HUES6 (cell line): ENCODE data around the gene CRYGN.

Source experiments
- H3K27ac ChIP-seq: 2 replicates; pipeline ENCODE4 v1.7.0; 2013; ENCODE audit warnings: low read depth, mild to moderate bottlenecking, low read length, inconsistent platforms
- H3K27me3 ChIP-seq: 2 replicates; pipeline ENCODE4 v1.6.1; 2013; ENCODE audit warnings: low read length; ENCODE audit not compliant: control insufficient read depth, insufficient read depth
- H3K36me3 ChIP-seq: 2 replicates; pipeline ENCODE4 v1.6.1; 2013; ENCODE audit warnings: low read length; ENCODE audit not compliant: control insufficient read depth, insufficient read depth
- H3K4me1 ChIP-seq: 2 replicates; pipeline ENCODE4 v1.6.1; 2013; ENCODE audit warnings: low read length; ENCODE audit not compliant: control insufficient read depth, insufficient read depth
- H3K4me3 ChIP-seq: 2 replicates; pipeline ENCODE4 v1.5.1; 2013; ENCODE audit warnings: low read depth, low read length
- H3K9ac ChIP-seq: one replicate; pipeline ENCODE4 v1.6.1; 2013; ENCODE audit warnings: mild to moderate bottlenecking, low read length
- H3K9me3 ChIP-seq: 2 replicates; pipeline ENCODE4 v1.6.1; 2013; ENCODE audit warnings: low read depth, low read length; ENCODE audit not compliant: control insufficient read depth, insufficient read depth

CRYGN gene

DNA sequence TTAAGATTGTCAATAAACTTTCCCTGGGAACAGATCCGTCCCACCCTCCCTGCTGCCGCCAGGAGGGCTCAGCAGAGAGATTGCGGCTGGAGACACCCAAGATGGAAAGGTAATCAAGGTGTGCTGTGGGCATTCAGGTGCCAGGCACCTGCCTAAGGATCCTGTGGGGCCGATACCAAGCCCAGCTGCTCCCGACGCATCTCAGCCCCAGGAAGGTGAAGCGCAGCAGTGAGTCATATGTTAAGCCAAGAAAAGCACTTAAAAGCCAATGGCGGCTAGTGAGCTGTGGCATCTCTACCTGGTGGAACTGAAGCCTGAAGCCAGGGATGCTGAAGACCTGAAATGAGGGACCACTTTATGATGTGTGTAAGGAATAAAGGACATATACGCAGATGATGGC is 36.2 kb downstream of the CRYGN start:
- H3K9me3 ChIP-seq = no peaks in the 10 kb centered on the region
- H3K36me3 ChIP-seq = peaks cover 6% of the 10 kb centered on the region; the same call in 1 of the 2 replicates
- H3K27ac ChIP-seq = no peak overlapping the region
- H3K27me3 ChIP-seq = peaks cover 4% of the 10 kb centered on the region; the same call in 1 of the 2 replicates
- H3K4me3 ChIP-seq = no peak overlapping the region
- peaks cover 13% of the 10 kb centered on the region for H3K4me1 ChIP-seq
- no peak overlapping the region for H3K9ac ChIP-seq

GRCh38 chr7:151402029-151402835 is 37.7 kb downstream of the CRYGN start:
- no peaks in the 10 kb centered on the region for H3K27me3 ChIP-seq
- no peak overlapping the region for H3K27ac ChIP-seq
- no peaks in the 10 kb centered on the region for H3K9me3 ChIP-seq
- H3K4me3 ChIP-seq = no peak overlapping the region
- H3K36me3 ChIP-seq = peaks cover 15% of the 10 kb centered on the region
- no peak overlapping the region for H3K9ac ChIP-seq
- peaks cover 9% of the 10 kb centered on the region; the same call in 1 of the 2 replicates for H3K4me1 ChIP-seq

DNA sequence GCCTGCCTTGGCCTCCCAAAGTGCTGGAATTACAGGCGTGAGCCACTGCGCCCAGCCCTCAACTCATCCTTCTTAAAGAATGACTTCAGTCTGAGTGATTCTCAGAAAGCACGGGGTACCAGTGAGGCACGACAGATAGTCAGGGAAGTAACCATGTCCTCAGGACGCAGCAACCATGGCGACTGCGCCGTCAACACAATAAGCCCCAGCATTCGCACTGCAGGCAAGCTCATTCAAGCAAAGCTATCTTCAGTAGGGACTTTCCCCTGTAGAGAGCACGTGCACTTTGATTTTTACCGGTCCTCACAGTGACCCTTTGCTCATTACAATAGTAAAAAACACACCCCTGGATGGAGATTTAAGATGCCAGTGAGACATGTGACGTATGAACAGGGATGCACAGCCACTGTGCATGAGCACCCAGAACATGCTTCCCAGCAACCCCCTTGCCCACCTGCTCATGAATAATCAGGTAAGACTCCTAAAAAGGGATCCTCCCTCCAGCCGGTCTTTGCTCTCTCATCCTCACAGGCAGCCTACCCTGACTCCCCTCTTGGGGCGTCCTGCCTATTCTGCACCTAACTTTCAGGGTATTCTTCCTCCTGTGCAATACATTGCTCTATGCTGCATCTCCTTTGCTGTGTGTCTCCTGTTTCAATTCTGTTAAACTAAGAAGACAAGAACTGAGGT is 39.2 kb downstream of the CRYGN start:
- Histone ChIP-seq H3K27ac (no peak overlapping the region), H3K4me1 (peaks cover 12% of the 10 kb centered on the region; the same call in 1 of the 2 replicates), H3K9ac (no peak overlapping the region), H3K9me3 (no peaks in the 10 kb centered on the region), H3K27me3 (no peaks in the 10 kb centered on the region), H3K36me3 (peaks cover 9% of the 10 kb centered on the region), H3K4me3 (no peak overlapping the region)

DNA sequence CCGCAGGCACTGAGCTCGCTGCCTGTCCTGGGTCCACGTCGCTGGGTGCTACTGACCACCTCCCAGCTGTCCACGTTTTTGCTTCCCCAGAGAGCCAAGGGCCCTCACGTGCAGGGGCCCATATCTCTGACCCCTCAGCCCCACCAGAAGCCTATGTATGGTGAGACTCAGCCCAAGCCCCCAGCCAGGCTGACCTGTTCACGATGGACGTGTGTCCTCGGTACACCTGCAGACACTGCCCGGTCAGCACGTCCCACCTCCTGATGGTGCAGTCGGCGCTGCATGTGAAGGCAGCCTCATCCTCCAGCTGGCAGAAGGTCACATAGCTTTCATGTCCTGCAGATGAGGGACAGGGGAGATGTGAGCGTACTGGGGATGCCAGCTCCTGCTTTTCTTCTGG is 40.0 kb downstream of the CRYGN start:
- no peaks in the 10 kb centered on the region for H3K27me3 ChIP-seq
- no peaks in the 10 kb centered on the region for H3K9me3 ChIP-seq
- H3K27ac ChIP-seq = no peak overlapping the region
- peaks cover 9% of the 10 kb centered on the region for H3K36me3 ChIP-seq
- H3K4me3 ChIP-seq = no peak overlapping the region
- H3K9ac ChIP-seq = no peak overlapping the region
- peaks cover 15% of the 10 kb centered on the region for H3K4me1 ChIP-seq

DNA sequence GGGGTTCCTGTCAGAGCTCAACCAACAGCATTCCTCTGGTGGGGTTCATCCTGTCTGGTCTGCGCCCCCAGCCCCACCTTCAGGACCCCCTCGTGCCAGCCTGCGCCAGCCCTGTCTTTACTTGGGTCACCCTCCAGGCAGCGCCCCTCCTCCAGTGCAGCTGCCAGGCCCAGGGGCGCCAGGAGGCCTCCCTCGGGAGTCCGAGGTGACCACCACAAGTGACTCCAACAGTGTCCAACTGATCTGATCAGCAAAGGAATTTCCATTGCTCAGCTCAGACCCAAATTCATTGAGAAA is 40.7 kb downstream of the CRYGN start:
- H3K36me3 ChIP-seq = peaks cover 9% of the 10 kb centered on the region
- peaks cover 18% of the 10 kb centered on the region for H3K4me1 ChIP-seq
- H3K4me3 ChIP-seq = no peak overlapping the region
- no peak overlapping the region for H3K9ac ChIP-seq
- H3K27me3 ChIP-seq = no peaks in the 10 kb centered on the region
- no peak overlapping the region for H3K27ac ChIP-seq
- no peaks in the 10 kb centered on the region for H3K9me3 ChIP-seq

DNA sequence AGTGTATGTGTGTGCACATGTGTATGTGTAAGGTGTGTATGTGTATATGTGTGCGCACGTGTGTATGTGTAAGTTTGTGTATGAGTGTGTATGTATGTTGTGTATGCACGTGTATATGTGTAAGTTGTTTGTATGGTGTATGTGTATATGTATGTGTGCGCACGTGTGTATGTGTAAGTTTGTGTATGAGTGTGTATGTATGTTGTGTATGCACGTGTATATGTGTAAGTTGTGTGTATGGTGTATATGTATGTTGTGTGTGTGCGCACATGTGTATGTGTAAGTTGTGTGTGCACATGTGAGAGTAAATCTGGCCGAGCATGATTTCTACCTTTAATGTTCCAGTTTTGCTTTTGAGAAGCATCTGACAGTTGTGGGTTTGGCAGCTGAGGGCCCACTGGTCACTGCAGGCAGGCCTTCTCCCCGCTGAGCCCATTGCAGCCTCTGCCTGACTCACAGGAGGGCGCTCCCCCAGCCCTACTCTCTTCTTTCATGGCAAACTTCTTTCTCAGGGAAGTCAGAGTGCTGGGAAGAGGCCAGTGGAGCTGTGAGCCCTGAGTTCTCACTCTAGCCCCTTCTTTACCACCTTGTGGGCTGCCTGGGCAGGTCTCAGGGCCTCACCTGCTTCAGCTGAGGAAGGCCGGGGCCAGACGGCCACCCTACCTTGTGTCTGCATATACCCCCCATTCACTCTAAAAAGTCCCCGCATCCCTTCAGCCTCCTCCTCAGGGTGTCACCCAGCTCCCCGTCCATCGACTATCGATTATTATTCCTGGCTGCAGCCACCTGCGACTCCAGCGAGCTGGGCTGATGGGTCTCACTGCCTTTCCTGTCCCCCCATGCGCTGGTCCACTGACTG is 41.3 kb downstream of the CRYGN start:
- H3K36me3 ChIP-seq = peaks cover 9% of the 10 kb centered on the region
- H3K4me3 ChIP-seq = no peak overlapping the region
- peaks cover 18% of the 10 kb centered on the region for H3K4me1 ChIP-seq
- H3K27ac ChIP-seq = no peak overlapping the region
- H3K27me3 ChIP-seq = no peaks in the 10 kb centered on the region
- no peak overlapping the region for H3K9ac ChIP-seq
- no peaks in the 10 kb centered on the region for H3K9me3 ChIP-seq

- H3K36me3 ChIP-seq = peaks cover 9% of the 10 kb centered on the region
- no peak overlapping the region for H3K4me3 ChIP-seq
- no peaks in the 10 kb centered on the region for H3K27me3 ChIP-seq
- H3K27ac ChIP-seq = no peak overlapping the region
- no peak overlapping the region for H3K9ac ChIP-seq
- H3K4me1 ChIP-seq = peaks cover 18% of the 10 kb centered on the region
- no peaks in the 10 kb centered on the region for H3K9me3 ChIP-seq
Observed at GRCh38 chr7:151397026-151397425, 42.9 kb downstream of the CRYGN start.

DNA sequence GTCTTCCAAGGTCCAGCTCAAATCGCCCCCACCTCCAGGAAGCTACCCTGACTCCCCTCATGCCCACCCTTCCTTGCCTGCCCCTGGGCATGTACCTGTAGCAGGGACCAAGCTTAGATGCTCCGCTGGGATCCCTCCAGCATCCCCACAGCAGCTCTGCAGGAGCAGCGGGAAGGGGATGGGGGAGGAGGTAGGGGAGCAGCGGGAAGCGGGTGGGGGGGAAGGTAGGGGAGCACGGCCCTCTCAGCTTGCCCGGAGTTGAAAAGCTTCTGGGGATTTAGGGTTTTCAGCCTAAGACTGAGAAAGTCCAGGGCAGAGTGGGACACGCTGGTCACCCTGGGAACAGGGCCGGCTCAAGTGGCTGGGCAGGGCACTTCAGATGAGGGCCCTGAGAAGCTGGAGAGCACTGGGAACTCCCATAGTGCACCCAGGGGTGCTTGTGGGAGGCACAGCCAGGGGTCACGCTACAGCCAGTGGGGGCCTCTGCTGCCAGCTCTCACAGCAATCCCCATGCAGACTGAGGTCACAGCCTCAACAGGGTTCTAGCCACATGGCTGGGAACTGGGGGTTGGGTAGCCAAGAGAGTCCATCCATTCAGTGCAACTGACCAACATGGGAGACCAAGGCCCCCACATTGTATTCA is 43.5 kb downstream of the CRYGN start:
- Histone ChIP-seq H3K27me3 (no peaks in the 10 kb centered on the region), H3K9me3 (no peaks in the 10 kb centered on the region), H3K36me3 (peaks cover 9% of the 10 kb centered on the region), H3K4me3 (no peak overlapping the region), H3K9ac (no peak overlapping the region), H3K4me1 (peaks cover 18% of the 10 kb centered on the region), H3K27ac (no peak overlapping the region)

DNA sequence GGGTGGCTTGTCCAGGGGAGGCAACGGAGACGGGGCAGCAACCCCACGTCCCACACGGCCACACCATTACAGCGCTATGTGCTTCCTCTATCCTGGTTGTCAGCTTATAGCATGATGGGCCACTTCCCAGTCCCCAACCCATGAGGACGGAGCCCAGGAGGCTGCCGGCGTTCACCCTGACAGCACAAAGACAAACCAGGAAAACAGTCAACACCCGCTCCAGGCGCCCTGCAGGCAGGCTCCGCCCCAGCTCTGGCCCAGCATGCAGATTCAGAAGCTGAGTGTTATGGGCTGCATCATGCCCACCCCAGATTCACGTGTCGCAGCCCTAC is 44.9 kb downstream of the CRYGN start:
- Histone ChIP-seq H3K4me1 (peaks cover 18% of the 10 kb centered on the region), H3K9me3 (no peaks in the 10 kb centered on the region), H3K9ac (no peak overlapping the region), H3K4me3 (no peak overlapping the region), H3K27ac (no peak overlapping the region), H3K36me3 (peaks cover 9% of the 10 kb centered on the region), H3K27me3 (no peaks in the 10 kb centered on the region)

DNA sequence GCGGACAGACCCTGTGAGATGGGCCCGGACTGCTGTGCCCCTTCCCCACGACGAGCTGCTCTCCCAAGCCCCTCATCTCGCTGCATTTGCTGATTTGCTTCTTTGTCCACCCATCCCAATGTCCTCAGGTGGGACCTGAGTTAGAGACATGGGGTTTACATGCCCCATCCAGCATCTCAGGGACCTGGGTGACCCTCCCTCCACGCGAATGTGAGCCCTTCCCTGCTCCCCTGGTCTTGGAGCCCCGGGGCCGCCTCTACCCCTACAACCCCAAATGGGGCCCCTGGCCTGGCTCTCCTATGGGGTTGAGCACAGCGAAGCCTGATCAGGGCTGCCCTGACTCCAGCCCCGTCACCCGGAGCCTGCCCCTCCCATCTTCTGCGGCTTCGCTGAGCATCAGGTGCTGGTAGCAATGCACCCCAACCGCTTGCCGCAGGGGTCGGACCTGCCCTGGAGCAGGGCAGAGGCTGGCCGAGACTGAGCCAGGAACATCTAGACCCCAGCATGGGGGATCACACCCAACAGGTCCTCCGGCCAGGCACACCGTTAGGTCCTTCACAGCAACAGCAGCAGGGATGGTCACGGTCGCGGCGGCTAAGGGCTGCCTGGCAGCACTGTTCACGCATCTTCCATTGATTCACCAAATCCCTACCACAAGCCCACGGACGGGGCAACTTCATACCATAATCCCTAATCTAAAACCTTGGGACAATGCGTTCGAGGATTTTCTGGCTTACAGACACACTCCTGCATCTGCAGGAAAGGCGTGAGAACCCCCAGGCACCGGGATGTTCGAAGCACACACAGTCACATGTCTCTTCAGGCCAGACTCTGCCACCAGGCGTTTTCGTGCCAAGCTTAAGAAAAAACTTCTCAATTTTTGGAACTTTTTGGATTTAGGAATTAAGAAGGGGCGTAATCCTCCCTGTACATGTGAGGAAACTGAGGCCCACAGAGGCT is 45.6 kb downstream of the CRYGN start:
- Histone ChIP-seq H3K27ac (no peak overlapping the region), H3K4me3 (no peak overlapping the region), H3K9ac (no peak overlapping the region), H3K9me3 (no peaks in the 10 kb centered on the region), H3K36me3 (peaks cover 9% of the 10 kb centered on the region), H3K27me3 (no peaks in the 10 kb centered on the region), H3K4me1 (peaks cover 18% of the 10 kb centered on the region)
